Pulmonary artery endothelial cell (primary cell): ENCODE measurements around the gene PDE4D. TPM values are rescaled to one million over a fixed set of nuclear protein-coding genes. Genes with fewer than 3 reads are reported as not detected.

Experiments
- DNase-seq: peaks from one replicate; pipeline ENCODE4 v3.0.0-alpha.2; 2011; ENCODE audit warnings: low read depth, low spot score
- total RNA-seq: library from RNA; depleted of rRNA; stranded (reverse); fragments of >200 nt; gene quantifications from 2 replicates; pipeline ENCODE4 v1.2.3, GENCODE V29; 2014

Gene PDE4D
- total RNA-seq, 1 donor from 2014 or later, result 22.4 TPM

DNA sequence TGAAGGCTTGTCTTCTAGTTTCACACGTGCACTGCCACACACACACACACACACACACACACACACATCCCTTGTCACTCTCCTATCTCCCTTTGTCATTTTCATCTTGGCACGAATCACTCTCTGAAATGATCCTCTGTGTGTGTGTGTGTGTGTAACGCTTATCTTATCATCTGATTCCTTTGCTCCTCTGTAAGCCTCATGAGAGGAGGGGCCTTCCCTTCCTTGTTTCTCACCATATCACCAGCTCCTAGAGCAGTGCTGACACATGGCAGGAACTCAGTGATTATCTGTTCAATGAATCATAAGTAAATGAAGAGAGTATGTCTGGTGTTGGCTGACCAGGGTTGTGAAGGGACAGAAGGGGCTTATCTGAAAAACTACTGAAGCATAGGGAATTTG lies 53.3 kb downstream of the PDE4D start:
- DNase-seq, result no peak

DNA sequence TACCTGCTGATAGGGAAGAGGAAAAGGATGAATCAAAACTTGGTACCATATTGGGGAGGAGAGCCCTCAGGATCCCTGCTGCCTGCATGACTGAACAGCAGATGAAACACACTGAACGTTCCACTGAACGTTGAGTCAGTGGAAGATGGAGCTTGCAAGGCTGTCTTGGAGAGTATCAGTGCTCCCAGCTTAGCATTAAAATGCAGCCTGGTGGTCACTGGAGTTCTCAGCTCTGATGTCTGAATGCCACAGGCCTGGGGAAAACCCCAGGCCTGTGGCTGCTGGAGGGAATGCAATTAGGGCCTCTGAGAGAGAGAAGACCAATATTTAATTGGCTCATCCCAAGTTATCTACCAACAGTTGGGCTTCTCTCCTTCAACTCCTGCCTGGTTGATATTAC lies 54.5 kb downstream of the PDE4D start:
- no peak for DNase-seq

DNA sequence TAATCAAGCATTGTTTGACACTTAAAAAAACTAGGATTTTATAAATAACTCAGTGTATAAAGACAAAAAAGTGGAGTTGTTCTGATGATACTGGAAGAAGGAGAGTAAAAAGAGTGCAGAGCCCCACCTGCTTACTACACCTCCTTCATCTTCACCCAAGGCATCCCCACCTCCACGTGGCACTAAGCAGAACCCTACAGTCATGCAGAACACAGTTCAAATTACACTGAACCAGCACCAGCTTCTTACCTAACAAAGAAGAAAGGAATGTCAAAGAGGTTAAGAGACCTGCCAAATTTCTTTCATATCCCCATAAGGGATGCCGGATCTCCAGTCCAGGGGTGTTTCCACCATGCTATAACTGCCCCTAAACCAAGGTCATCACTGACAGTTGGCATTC lies 55.5 kb downstream of the PDE4D start:
- no peak for DNase-seq

DNA sequence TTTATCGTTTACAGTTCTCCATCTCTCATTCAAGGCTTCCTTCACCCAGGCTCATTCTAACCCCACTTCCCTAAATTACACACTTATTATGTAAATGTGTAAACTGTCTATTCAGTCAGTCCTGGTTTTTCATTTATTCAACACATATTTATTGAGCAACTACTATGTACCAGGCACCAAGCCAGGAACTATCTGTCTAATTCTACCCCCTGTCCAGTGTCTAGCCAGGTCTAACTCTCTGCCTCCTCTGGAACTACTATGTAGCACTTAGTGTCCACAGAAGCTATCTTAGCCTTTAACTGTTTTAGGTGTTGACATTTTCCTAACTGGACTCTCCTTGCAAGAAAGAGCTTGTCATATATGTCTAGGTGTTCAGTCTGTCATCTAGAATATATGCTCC lies 56.5 kb downstream of the PDE4D start:
- no peak for DNase-seq

DNA sequence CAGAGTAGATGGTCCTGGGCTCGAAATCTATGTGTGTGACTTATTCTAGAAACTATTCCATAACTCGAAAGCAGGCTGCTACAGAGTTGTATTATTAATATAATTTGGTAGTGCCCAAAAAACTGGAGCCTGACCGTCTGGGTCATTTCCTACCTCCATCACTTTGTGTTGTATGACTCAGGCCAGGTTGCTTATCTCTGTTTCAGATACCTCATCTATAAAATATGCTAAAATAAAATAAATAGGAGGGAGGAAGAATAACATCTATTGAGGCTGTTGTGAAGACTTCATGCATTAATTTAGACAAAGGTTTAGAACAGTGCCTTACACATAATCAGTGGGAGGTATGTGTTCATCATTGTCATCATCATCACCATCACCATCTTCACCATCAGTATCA lies 57.7 kb downstream of the PDE4D start:
- no peak for DNase-seq

DNA sequence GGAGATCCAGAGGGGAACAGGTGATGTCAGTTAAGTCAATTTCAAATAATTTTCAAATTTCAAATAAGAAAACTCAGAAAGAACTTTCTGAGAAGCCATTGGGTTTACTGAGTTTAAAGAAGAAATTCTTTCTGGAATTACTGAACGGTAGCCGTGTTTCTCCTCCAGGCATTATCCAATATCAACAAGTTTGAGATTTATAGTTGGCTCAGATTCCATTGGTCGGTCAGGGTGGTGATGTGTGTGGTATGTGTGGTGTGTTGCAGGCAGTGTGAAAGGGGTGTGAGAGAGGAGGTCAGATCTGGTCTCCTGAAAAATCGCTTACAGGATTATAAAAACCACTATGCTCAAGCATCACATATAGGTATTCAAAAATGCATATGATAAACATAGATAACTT lies 60.1 kb downstream of the PDE4D start:
- no peak for DNase-seq

DNA sequence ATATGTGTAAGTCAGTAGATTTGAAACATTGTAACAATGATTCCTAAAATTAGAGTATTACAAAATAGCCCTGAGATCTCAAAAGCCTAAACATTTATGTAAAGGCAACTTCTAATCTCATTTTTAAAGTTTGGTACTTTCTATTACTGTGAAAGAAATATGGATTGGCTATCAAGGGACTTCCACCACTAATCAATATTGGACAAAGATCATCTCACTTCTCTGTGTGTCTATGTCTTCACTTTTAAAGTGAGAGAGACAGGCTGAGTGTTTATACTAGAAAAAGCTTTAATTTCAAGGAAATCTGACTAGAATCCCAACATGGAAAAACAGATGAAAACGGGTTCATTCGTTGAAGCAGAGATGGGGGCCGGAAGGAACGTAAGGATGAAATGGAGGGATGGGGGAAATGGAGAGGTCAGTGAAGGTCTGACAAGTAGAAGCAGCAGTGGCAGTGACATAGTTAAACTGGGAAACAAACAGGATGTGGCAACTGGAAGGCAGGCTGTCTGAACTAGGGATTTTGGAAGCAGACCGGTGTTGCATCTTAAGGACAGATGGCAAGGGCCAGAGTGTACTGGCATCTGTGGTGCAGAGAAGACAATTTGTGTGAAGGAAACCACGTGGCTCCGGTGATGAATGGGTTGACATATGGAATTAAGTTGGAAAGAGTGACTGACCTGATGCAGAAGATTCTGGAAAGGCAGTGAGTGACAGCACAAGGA lies 60.8 kb downstream of the PDE4D start:
- no peak for DNase-seq

DNA sequence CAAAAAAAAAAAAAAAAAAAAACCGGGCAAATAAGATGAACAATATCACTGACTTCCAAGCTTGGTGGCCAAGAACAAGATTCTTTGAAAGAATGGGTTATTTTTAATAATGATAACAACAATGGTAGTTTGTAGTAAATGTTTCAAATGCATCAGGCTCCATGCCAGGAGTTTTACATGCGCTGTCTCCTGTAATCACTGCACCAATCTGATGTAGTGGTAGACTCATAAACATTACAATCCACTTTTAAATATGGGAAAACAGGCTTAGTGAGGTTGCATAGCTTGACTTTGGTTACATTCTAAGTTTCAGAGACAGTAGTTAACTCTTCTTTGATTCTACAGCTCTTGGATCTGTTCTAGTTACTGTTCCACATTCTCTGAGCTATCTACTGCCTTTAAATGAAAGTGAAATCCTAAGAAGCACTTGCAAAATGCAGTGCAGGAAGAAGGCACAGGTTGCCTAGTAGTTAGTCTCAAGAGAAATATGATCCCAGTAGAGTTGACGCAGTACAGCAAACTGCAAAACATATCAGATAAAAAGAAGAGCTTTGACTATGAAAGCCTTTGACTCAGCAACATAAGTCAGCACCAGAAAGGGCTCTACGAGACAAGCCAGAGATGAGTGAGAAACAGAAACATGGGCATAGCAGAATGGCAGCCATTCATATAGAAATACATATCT lies 62.1 kb downstream of the PDE4D start:
- DNase-seq, result no peak

DNA sequence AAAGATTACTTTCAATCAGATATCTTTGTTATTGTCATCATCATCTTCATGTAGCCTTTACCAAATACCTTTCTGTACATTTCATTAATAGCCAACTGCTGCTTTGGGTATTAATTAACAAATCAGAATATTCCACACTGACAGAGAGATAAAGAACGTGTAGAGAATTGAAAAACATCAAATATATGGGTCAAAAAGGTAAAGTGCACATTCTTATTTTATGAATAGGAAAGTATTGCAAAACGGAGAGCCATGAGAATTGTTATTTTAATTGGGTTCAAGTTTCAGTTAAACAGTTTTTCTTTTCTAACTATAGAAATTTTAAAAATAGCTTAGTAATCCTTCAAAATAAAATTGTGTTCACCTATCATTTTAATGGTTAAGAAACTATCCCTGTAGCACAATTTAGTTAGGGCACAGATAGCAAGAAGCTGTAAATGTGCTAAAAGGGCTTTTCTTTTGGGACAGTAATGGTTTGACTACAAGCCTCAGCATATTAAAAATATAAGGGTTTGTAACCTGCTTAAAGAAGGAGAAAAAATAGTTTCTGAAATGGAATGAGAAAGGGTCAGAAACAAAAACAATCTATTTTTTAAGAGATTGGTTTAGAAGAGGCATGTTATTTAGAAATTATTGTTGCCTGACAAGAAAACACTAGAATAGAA lies 62.9 kb downstream of the PDE4D start:
- no peak for DNase-seq

DNA sequence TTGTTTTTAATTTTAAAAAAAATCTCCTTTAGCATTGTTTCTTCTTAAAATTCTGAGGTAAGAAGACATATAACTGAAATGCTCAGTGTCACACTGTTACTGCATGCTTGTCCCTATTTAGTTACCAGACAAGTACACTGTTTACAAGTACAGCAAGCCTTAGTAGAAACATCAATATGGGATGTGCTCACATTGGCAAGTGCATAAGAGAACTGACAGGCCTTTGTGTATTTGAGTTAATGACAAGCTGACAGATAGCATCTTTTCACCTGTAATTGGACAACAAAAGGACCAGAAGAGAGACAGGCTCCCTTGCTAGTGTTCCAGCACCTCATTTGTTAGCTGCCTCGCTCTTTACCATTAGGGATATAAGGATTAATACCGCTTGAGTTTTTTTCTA lies 63.6 kb downstream of the PDE4D start:
- no peak for DNase-seq

DNA sequence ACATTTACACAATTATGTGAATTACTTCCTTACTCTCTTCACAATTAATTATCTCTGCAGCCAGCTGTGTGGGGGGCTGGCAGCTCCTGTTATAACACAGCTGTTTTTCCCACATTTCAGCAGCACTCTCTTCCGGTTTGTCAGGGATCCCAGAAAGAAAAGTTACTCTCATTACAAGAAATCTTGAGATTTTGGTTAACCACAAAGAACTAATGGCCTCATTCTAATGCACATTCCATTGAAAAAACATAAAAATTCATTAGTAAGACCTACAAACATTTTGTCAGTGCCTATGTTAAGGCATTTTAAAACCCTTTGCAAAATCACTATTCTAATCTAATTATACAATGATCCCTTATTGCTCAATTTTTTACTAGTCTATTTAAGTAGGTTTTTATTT lies 64.1 kb downstream of the PDE4D start:
- DNase-seq, result no peak

DNA sequence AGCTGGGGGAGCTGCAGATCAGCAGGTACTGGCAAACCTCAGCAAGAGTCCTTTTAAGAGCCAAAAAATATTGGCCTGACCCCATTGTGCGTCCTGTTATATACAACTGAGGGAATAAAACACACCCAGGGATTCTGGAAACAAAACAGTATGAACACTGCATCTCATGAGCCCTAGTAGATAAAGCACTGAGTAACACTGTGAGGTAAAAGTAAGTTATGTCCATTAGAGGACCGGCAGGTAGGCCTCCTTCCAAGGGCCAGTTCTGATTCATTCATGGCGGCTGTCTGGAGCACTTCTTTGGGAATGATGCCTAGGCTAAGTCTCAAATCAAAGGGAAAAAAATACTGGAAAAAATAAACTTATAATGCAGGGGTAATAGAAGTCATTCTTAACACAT lies 64.9 kb downstream of the PDE4D start:
- no peak for DNase-seq

DNA sequence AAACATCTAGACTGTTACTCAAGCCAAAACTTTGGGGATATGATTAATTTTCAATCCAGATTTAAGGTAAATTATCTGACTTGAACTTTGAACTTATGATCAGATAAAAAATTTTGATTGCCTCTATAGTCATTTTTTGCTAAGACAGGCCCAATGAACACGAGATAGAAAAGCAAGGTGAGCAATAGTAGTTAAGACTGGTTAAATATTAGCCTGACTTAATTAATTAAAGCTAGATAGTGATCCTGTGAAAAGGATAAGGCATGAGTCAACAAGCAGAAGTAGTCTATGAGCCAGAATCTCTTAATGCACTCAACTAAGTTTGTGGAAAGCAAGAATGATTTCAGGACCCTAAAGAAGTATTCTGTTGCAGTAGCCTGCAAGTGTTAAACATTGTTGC lies 66.5 kb downstream of the PDE4D start:
- no peak for DNase-seq

DNA sequence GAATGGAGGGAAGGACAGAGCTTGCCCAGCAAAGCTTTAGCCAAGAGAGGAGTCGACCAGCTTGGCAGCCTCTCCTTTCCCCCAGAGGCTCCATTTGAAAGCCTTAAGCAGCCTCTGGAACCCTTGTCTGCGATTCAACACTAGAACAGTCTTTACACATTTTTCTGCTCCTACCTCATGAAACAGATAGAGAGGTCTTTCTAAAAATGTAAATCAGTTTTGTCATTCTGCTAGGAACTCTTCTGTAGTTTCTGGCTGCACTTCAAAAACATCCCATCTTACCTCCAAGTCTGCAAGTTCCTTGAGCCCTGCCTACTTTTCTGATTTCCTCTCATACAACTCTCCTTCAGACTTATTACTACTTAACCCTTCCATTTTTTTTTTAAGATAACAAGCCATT lies 70.1 kb downstream of the PDE4D start:
- no peak for DNase-seq

DNA sequence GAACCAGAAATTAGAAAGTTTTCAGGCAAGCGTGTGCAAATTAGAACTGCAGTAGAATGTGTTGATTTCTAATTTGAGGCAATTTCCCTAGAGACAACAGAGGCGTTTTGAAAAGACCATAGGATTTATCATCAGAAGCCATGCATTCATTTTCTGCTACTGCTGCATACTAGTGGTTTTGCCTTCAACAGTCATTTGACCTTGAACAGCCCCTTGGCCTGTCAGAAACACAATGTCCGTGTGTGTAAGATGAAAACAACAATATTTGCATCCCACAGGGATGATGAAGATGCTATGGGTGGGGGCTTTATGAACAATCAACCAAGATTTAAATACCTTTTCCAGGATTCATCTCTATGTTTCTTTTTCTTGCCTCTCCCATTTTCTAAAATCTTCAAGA lies 73.7 kb downstream of the PDE4D start:
- DNase-seq, result no peak

DNA sequence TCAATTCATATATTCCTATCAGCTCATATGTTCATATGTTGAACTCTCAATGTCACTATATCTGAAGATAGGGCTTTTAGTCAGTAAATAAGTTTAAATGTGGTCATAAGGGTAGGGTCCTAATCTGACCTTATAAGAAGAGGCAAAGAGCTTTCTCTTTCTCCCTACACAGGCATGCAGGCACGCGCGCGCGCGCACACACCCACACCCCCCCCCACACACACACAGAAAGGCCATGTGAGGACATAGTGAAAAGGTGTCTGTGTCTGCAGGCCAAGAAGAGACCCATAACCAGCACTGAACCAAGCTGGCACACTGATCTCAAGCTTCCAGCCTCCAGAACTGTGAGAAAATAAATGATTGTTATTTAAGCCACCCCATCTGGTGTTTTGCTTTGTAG lies 76.0 kb downstream of the PDE4D start:
- no peak for DNase-seq

DNA sequence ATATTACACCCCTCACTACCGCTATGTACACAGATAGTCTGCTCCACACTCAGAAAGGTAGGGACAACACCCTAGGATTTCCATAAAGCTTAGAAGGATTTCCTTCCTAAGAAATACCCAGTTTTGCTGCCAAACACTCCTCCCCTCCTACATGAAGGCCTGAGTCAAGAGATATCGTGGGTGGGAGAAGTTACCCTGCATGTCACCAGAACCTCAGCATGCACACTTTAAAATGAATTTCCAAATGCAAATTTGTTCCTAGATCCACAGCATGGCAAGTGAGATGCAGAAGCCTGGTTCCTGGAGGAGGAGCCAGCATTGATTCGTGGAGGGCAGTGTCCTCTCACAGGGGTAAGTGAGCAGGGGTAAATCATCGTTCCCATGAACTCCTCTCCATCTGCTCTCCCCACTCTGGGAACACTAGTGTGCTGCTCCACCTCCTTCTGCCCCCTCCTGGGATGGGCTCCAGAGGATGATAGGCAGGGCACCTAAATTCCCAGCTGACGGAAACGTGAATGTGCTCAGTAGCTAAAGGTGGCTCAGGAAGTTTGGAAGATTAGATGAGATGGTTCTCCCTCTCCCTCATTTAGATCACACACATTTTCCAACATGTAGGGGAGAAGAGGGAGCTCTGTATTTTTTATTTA lies 76.7 kb downstream of the PDE4D start:
- DNase-seq, result no peak

DNA sequence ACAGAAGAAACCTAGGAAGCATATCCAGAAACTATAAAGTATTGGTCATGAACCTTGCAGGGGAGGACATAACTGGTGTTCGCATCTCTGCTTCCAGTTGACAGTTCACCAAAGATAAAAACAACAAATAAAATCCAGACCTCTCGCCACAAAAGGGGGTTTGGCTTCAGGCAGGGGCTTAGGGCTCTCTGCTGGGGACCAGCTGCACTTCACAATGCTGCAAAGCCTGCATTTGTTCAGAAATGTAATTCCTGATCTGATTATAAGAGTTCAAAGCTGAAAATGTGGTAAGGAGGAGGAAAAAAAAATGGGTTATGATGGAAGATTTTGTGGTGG lies 79.0 kb downstream of the PDE4D start:
- DNase-seq, result no peak

DNA sequence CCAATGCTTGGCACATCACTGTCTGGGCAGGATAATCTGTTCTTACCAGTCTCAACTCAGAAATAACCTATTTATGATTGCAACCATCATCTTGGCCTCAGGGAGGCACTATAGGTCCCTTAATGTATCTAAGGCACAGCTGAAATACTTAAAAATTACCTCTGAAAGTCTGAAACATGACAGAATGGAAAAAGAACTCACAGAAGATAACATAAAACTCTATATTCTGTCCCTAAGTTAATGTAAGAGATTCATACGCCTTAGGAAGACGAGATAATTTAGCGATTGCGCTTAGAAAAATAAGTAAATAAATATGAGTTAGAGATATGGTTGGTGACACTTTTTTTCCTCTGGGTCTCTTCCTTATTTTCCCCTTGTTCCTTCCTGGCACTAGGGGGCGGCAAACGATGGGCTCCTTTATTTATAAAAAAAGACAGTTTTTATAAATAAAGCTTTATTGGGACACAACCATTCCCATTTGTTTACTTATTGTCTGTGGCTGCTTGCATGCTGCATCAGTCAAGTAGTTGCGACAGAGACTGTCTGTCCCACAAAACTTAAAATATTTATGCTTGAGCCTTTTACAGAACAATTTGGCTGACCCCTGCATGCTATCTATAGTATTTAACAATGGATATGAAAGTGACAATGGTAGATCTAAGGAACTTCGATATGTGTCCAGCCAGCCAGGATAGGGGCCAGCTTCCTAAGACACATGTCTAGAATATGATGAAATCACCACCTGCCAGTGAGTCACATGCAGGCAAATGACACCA lies 79.6 kb downstream of the PDE4D start:
- DNase-seq, result peak; percentile 29

DNA sequence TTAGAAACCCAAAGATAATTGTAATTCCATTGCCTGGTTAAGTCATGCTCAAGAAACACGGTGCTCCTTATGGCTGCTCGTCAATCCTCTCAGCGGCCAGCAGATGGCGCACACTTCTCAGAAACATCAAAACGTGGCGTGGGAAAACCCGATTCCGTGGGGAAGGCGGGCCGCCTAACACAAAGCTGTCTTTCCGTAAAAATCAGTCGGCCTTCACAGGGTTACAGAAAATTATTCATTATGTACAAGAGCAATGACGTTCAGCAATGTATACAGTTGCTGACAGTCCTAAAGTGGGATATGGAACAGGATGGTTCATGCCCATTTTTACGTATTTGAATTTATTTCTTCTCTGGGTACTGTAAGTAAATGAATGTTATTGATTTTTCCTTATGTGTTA lies 83.5 kb downstream of the PDE4D start:
- no peak for DNase-seq

DNA sequence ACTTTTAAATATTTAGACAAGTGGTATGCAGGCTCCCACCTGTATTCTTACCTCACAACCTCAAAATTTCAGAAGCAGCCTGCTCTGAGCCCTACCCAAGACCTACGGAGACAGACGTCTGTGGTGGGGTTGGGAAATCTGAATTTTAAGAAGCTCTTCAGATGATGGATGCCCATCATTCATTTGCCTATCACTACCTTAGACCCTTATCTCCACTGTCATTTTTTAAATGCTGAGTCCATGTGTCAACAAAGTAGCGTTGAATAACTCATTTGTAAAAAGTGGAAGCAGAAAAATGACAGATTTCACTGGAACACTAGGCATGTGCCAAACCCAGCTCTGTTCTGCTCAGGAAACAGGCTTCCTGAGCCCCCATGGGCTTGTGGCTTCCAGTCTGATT lies 85.7 kb downstream of the PDE4D start:
- no peak for DNase-seq
